ENCODE measurements around the gene KRT81.

Gene KRT81

DNA sequence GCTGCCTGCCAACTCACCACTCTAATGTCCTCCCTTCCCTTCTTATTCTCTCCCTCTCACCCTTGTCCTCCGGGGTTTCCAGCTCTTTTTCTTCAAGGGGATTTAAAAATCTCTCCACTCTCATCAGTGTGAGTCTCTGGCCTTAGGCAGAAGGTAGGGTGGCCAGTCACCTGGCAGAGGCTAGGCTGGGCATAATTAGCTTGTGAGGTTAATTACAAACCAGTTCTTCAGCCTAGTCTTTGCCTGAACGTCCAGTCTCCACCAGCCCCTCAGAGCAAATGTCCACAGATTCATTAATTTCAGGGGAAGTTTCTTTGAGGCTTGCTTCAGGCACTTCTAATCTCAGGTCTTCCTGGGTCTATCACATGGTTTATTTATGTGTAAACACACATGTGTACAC, 51.6 kb downstream of the KRT81 start:
- no peak for DNase-seq (ENCODE audit: low read depth)
- TF ChIP-seq, protein P1, sequence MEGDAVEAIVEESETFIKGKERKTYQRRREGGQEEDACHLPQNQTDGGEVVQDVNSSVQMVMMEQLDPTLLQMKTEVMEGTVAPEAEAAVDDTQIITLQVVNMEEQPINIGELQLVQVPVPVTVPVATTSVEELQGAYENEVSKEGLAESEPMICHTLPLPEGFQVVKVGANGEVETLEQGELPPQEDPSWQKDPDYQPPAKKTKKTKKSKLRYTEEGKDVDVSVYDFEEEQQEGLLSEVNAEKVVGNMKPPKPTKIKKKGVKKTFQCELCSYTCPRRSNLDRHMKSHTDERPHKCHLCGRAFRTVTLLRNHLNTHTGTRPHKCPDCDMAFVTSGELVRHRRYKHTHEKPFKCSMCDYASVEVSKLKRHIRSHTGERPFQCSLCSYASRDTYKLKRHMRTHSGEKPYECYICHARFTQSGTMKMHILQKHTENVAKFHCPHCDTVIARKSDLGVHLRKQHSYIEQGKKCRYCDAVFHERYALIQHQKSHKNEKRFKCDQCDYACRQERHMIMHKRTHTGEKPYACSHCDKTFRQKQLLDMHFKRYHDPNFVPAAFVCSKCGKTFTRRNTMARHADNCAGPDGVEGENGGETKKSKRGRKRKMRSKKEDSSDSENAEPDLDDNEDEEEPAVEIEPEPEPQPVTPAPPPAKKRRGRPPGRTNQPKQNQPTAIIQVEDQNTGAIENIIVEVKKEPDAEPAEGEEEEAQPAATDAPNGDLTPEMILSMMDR (conservative IDR thresholded peaks at IDR 0.05; ENCODE audit: control insufficient read depth, insufficient read depth, low read depth, low read length) = no peak

DNA sequence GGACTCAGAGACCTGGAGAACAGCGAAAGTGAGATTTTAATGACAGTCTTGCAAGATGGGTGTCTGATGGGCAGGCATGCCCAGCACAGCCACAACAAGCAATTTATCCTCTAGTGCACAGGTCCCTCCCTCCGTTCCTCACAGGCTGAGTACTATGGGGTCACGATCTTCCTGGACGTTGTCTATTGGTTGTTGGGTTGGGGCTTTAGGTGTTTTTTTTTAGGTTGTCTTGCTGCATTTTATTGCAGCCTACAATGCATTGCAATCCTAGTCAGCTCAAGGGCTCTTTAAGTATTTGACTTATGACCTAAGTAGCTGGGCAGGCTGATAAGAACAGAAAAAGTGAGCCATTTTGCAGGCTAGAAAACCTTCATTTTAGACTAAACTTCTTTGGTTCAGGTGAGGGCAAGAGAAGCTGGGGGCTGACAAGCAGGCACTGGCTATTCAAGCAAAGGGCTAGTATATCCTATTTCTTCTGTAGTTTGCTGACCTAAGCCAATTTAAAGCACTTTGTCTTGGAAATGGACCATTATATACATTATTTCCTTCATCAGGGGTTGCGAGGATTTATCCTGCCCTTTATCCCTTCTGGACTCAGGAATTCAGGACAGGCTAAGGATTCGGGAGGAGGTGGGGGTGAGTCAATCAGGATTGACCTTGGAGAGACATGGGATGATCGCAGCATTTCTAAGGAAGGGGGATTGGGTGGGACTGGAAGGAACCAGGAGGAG, 52.3 kb downstream of the KRT81 start:
- TF ChIP-seq, protein P1 (conservative IDR thresholded peaks at IDR 0.05; ENCODE audit: control insufficient read depth, insufficient read depth, low read depth, low read length) = no peak
- no peak for DNase-seq (ENCODE audit: low read depth)
- no peak overlapping the region for H3K4me3 ChIP-seq (ENCODE audit: control insufficient read depth, low read depth, low read length)

More for the DNA sequence above, 51.6 kb downstream of the KRT81 start:
- no peak overlapping the region for H3K4me3 ChIP-seq (ENCODE audit: control insufficient read depth, low read depth, low read length)

GRCh38 chr12:52238207-52238840, 53.0 kb downstream of the KRT81 start:
- TF ChIP-seq, protein P1 (conservative IDR thresholded peaks at IDR 0.05; ENCODE audit: control insufficient read depth, insufficient read depth, low read depth, low read length) = no peak
- no peak overlapping the region for H3K4me3 ChIP-seq (ENCODE audit: control insufficient read depth, low read depth, low read length)
- peak; percentile 18 for DNase-seq (ENCODE audit: low read depth)

DNA sequence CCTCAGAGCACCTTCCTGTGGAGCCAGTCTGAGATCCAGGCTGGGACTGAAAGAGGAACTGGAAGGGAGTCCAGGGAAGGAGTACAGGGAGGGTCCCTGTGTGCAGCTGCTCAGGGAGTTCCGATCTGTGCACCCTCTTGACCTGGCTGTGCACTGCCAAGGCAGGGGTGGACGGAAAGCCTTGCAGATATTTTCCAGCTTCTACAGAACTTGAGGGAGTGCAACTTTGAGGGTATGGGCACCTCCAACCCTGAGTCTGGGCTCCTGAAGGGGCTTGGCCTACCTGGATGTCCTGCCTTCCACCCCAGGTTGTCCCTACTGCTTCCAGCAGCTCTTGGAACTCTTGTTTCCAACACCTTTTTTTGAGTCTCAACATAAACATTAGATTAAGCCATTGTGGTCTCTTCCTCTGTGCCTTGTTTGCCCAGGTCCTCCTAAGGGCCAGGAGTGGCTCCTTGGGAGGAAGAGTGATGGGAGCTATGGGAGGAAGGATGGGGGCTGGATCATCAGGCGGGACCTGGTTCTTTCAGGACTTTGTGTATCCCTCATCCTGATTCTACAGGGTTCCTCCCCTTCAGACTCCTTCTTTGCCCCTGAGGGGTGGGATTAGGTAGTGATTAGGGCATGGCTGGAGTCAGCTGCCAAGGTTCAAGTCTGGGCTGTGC, 54.8 kb downstream of the KRT81 start:
- no peak overlapping the region for H3K4me3 ChIP-seq (ENCODE audit: control insufficient read depth, low read depth, low read length)
- TF ChIP-seq, protein P1 (conservative IDR thresholded peaks at IDR 0.05; ENCODE audit: control insufficient read depth, insufficient read depth, low read depth, low read length) = no peak
- DNase-seq (ENCODE audit: low read depth) = no peak

Measured in fibroblast of mammary gland (primary cell).